ENCODE results near the gene GSN. TPM values are rescaled to one million over a fixed set of nuclear protein-coding genes. Genes with fewer than 3 reads are reported as not detected.

GSN gene
- total and polyA plus RNA-seq, 10 of the 15 experiments (the other 5 are each of a cell fraction or from before 2014, with no cell fraction given): 0.66 to 9.2 (median 6.2) TPM

- POLR2A ChIA-PET: no interaction called here
- SMC1A ChIA-PET (ENCODE audit: uncharacterized antibody, unreplicated experiment): interaction anchor here (1.6 kb wide), 1 partner anchor 10 kb away, joined by 4 read pairs; no protein-coding TSS in a partner anchor
- WGBS (ENCODE audit: insufficient coverage, insufficient replicate concordance, low lambda C conversion rate, missing lambda C conversion rate): 62% methylated on average over 5 of the region's 5 CpGs
- H4K20me1 ChIP-seq (ENCODE audit: control insufficient read depth, insufficient read depth): no peaks in the 10 kb centered on the region
- ATAC-seq (no peak), FAIRE-seq (no peak), DNase-seq (ENCODE audit: low read depth, low spot score) (no peak)
- no peak overlapping the region for H3K9ac ChIP-seq (ENCODE audit: control insufficient read depth, insufficient read depth, low read length)
- H3K27ac ChIP-seq (ENCODE audit: control insufficient read depth, insufficient read depth): no peak overlapping the region
- no peak overlapping the region for H3K4me3 ChIP-seq
- intact Hi-C loops (cut with micrococcal nuclease; ENCODE audit: unreplicated experiment): no loop called here
- H3K9me3 ChIP-seq (replicated peaks; ENCODE audit: control insufficient read depth, insufficient read depth, low read length): no peaks in the 10 kb centered on the region
- H3K4me2 ChIP-seq (ENCODE audit: control insufficient read depth, insufficient read depth): no peak overlapping the region
- RAD21 ChIA-PET (ENCODE audit: unreplicated experiment): no interaction called here
- H3K27me3 ChIP-seq (replicated peaks in 1 of 2; ENCODE audit: control insufficient read depth in 2 of 2, insufficient read depth in 2 of 2, low read length in 1 of 2): no peaks in the 10 kb centered on the region
- H3K4me1 ChIP-seq (ENCODE audit: control insufficient read depth, insufficient read depth, low read length): no peaks in the 10 kb centered on the region
- no TSS peak for BruUV-seq (replicated peaks)
- in situ Hi-C loops (cut with MboI): no loop called here
- no peaks in the 10 kb centered on the region for H3K79me2 ChIP-seq (ENCODE audit: control insufficient read depth, insufficient read depth, low read length)
- no peaks in the 10 kb centered on the region for H3K36me3 ChIP-seq (ENCODE audit: control insufficient read depth in 2 of 2, insufficient read depth in 2 of 2, low read length in 1 of 2)
- CTCF ChIA-PET: interaction anchor here (0.6 to 4.6 kb wide), 7 partner anchors 8 to 139 kb away, joined by 3 to 19 read pairs (median 3); partner anchors contain the start of gene GSN
- H2AFZ ChIP-seq (ENCODE audit: control insufficient read depth, low read depth, low read length): no peak overlapping the region
- TF ChIP-seq KDM1A (IDR thresholded peaks at IDR 0.05; ENCODE audit: borderline replicate concordance): no peak
- TF ChIP-seq CREB1 (IDR thresholded peaks at IDR 0.05; ENCODE audit: low read depth): no peak
- no peak for TF ChIP-seq JUNB (IDR thresholded peaks at IDR 0.05)
- TF ChIP-seq PBX3 (IDR thresholded peaks at IDR 0.05; ENCODE audit: insufficient replicate concordance, low read depth, low read length): no peak
- no peak for TF ChIP-seq DPF2 (IDR thresholded peaks at IDR 0.05)
- no peak for TF ChIP-seq TCF7 (IDR thresholded peaks at IDR 0.05; ENCODE audit: borderline replicate concordance)
- TF ChIP-seq MEF2B (IDR thresholded peaks at IDR 0.05; ENCODE audit: partially characterized antibody, poor library complexity, severe bottlenecking): no peak
- TF ChIP-seq PRDM15 (CRISPR knock-in tag; IDR thresholded peaks at IDR 0.05): no peak
- TF ChIP-seq IRF3 (IDR thresholded peaks at IDR 0.05): no peak
- no peak for TF ChIP-seq MAX (IDR thresholded peaks at IDR 0.05; ENCODE audit: low read depth, low read length)
- no peak for TF ChIP-seq USF1 (IDR thresholded peaks at IDR 0.05; ENCODE audit: borderline replicate concordance, extremely low read length, insufficient read depth, low read depth, low read length)
Measured at GRCh38 chr9:121259935-121260334, 8.0 kb upstream of the GSN start.
